OCI-LY3 (cell line): ENCODE measurements around the gene CALY.
"Not testable (repeated sequence)": the region's sequence is repeated elsewhere in the genome, so short reads cannot be mapped to it uniquely, and the experiment has no call there.

Experiments used
- EZH2phosphoT487 ChIP-seq: fragments of 200-600 bp; shearing (Covaris generic); IDR thresholded peaks from 2 replicates; pipeline ENCODE4 v1.6.1; 2018; ENCODE audit warnings: antibody characterized with exemption, mixed run types, low read depth
- TF ChIP-seq, protein P1 (sequence below): fragments of 200-600, 300-600 bp; sonication (generic); IDR thresholded peaks from 2 replicates; pipeline ENCODE4 v1.5.1; 2014; ENCODE audit warnings: antibody characterized with exemption, low read length, low read depth

DNA sequence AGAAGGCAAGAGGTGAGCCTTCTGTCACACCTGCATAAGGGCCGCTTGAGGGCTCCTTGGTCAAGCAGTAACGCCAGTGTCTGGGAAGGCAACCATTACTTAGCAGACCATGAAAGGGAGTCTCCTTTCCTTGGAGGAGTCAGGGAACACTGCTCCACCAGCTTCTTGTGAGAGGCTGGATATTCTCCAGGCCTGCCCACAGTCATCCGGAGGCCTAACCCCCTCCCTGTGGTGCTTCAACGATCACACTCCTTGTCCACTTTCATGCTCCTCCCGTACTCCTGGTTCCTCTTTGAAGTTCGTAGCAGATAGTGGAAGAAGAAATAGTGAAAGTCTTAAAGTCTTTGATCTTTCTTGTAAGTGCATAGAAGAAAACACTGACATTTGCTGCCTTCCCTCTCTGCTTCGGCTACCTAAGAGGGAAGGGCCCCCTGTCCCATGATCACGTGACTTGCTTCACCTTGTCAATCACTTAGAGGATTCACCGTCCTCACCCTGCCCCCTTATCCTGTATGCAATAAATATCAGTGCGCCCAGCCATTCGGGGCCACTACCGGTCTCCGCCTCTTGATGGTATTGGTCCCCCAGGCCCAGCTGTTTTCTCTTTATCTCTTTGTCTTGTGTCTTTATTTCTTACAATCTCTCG, 14.5 kb downstream of the CALY start:
- not testable (repeated sequence) for TF ChIP-seq EZH2phosphoT487
- TF ChIP-seq, protein P1, sequence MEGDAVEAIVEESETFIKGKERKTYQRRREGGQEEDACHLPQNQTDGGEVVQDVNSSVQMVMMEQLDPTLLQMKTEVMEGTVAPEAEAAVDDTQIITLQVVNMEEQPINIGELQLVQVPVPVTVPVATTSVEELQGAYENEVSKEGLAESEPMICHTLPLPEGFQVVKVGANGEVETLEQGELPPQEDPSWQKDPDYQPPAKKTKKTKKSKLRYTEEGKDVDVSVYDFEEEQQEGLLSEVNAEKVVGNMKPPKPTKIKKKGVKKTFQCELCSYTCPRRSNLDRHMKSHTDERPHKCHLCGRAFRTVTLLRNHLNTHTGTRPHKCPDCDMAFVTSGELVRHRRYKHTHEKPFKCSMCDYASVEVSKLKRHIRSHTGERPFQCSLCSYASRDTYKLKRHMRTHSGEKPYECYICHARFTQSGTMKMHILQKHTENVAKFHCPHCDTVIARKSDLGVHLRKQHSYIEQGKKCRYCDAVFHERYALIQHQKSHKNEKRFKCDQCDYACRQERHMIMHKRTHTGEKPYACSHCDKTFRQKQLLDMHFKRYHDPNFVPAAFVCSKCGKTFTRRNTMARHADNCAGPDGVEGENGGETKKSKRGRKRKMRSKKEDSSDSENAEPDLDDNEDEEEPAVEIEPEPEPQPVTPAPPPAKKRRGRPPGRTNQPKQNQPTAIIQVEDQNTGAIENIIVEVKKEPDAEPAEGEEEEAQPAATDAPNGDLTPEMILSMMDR: not testable (repeated sequence)
